Epithelial cell of proximal tubule (primary cell): ENCODE measurements around the gene MYL6B. TPM values are rescaled to one million over a fixed set of nuclear protein-coding genes. Genes with fewer than 3 reads are reported as not detected.
"Not testable (repeated sequence)": the region's sequence is repeated elsewhere in the genome, so short reads cannot be mapped to it uniquely, and the experiment has no call there.

Source experiments
- DNase-seq: peaks from one replicate; pipeline ENCODE4 v3.0.0-alpha.2; 2011; ENCODE audit warnings: low read depth
- H3K4me3 ChIP-seq: 2 replicates; pipeline ENCODE4 v1.5.1; 2011; ENCODE audit warnings: low read depth, mild to moderate bottlenecking, low read length
- total RNA-seq: library from RNA; depleted of rRNA; stranded (reverse); fragments of >200 nt; gene quantifications from 2 replicates; pipeline ENCODE4 v1.2.3, GENCODE V29; 2015
- TF ChIP-seq, protein P1 (sequence below): conservative IDR thresholded peaks from 2 replicates; pipeline ENCODE4 v1.5.1; 2012; ENCODE audit warnings: low read depth, mild to moderate bottlenecking, low read length

MYL6B gene
- total RNA-seq, 1 donor from 2014 or later = 133 TPM

DNA sequence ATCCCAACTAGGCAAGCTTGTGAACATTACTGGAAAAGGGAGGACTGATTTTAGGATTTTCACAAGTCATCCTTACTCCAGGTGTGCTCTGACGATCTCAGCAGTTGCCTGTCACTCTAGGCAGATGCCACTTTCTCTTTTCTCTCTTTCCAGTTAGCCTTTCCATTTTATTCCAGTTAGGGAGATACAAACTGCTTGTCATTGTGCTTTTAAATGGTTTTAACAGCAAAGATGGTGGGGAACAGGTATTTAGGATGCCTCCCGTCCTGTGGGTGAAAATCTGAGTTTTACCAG is 46.8 kb upstream of the MYL6B start:
- H3K4me3 ChIP-seq = peak overlapping the region; percentile 86
- DNase-seq = no peak
- TF ChIP-seq, protein P1, sequence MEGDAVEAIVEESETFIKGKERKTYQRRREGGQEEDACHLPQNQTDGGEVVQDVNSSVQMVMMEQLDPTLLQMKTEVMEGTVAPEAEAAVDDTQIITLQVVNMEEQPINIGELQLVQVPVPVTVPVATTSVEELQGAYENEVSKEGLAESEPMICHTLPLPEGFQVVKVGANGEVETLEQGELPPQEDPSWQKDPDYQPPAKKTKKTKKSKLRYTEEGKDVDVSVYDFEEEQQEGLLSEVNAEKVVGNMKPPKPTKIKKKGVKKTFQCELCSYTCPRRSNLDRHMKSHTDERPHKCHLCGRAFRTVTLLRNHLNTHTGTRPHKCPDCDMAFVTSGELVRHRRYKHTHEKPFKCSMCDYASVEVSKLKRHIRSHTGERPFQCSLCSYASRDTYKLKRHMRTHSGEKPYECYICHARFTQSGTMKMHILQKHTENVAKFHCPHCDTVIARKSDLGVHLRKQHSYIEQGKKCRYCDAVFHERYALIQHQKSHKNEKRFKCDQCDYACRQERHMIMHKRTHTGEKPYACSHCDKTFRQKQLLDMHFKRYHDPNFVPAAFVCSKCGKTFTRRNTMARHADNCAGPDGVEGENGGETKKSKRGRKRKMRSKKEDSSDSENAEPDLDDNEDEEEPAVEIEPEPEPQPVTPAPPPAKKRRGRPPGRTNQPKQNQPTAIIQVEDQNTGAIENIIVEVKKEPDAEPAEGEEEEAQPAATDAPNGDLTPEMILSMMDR = no peak

DNA sequence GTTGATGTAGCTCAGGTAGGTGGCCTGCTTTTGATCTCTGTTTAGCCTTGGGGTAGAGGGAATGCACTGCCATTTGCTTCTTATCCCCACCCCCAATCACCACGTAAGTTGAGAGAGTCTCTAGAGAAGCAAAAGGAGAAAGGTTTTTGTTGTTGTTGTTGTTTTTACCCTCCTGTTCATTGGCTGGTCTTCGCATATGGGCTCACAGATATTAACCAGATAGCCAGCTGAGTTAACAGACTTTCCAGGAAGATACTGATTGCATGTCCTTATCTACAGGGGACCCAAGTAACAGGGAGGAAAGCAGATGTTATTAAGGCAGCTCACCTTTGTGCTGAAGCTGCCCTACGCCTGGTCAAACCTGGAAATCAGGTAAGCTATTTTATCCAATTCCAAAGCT is 45.1 kb upstream of the MYL6B start:
- no peak overlapping the region for H3K4me3 ChIP-seq

DNA sequence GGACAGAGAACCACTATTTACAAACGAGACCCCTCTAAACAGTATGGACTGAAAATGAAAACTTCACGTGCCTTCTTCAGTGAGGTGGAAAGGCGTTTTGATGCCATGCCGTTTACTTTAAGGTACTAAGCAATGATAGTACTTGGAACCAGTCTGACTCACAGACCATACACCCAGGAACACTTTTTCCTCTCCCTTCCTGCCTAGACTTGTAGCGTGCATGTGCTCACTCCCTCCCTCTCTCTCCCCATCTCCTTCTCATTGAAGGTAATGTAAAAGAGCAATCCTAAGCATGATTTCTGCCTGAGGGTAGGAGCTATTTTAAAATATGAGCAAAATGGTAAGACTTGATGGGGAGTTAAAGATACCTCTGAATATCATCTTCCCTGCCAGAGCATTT is 41.8 kb upstream of the MYL6B start:
- no peak overlapping the region for H3K4me3 ChIP-seq
- TF ChIP-seq, protein P1 = no peak
- no peak for DNase-seq

More for the DNA sequence above, 45.1 kb upstream of the MYL6B start:
- DNase-seq = no peak
- TF ChIP-seq, protein P1 = no peak

DNA sequence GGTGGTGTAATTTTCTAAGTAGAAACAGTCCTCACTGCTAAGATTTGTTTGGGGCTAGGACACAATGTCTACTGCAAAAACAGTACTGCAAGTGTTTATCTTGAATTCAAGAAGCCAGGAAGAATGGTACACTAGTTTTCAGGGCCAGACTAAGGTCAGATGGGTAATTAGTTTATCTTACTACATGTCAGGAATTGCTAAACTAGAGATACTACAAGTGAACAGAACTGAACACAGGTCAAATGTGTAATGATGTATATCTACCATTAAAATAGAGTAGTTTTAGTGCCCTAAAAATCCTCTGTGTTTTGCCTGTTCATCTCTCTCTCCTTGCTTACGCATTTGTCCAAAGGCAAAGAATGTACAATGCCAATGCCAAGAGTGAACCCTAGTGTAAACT is 38.3 kb upstream of the MYL6B start:
- H3K4me3 ChIP-seq = no peak overlapping the region
- DNase-seq = no peak
- TF ChIP-seq, protein P1 = no peak

DNA sequence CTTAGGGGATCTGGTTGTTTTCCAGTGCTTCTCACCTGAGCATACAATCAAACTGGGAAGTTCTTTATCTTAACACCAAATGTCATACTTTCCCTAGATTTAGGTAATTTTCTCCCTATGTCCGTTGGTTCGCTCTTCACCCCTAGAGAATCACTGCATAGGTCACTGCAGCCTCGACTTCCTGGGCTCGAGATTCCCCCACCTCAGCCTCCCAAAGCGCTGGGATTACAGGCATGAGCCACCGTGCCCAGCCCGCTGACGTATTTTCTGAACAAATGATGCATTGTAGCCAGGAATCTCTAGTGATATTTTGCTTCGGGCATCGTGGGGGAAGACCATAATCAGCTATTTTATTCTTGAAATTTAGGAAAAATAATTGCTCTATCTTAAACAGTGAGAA is 37.1 kb upstream of the MYL6B start:
- peak overlapping the region; percentile 73 for H3K4me3 ChIP-seq
- no peak for DNase-seq
- TF ChIP-seq, protein P1 = no peak

DNA sequence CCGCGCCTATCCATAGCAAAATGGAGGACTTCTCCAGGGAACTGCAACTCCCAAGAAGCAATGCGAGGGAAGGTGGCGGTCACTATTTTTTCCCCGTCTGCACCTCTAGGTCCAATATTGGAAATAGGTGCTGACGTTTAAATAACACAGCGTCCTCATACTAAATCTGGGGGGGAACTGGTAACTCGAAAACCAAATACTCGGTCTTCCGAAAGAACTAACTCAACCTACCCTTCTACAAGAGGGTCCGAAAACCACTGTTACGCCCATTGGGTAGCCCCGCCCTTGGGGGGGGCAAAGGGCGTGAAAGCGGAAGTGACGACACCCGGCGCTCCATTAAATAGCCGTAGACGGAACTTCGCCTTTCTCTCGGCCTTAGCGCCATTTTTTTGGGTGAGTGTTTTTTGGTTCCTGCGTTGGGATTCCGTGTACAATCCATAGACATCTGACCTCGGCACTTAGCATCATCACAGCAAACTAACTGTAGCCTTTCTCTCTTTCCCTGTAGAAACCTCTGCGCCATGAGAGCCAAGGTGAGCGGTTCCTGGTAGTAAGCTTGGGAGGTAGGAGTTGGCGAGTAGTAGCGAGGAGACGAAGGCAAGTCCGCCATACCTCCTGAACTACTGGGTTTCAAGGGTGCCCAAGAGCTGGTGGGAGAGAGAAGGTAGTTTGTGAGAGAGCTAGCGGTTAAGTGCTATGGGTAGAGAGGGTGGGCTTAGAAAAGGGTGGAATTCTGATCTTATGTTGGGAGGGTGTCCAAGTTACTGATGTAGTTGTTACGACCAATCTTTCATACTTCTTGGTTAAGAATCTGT is 35.9 kb upstream of the MYL6B start, which contains the start of gene RPL41:
TSS of gene RPL41 (plus strand) at position 367 of the 815 bp plus-strand sequence.
- TF ChIP-seq, protein P1 = no peak
- H3K4me3 ChIP-seq = peak within 1 kb of the TSS; percentile 73
- peak; percentile 77 for DNase-seq

DNA sequence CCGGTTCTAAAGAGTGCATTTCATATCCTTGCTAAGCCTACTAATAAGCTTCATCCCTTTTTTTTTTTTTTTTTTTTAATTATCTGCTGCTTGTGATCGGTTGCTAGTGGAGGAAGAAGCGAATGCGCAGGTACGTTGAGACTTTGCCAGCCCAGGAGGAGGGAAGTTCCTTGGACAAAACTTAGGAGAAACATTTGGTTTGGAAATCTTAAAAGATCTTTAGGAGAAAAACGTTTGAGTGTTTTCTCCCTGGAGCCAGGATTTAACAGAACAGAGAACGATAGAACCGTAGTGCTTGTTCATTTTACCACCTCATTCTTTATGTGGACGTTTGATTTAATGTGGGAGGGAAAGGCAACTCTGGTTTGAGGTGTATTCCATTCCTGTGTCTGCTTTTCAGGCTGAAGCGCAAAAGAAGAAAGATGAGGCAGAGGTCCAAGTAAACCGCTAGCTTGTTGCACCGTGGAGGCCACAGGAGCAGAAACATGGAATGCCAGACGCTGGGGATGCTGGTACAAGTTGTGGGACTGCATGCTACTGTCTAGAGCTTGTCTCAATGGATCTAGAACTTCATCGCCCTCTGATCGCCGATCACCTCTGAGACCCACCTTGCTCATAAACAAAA is 35.2 kb upstream of the MYL6B start:
- H3K4me3 ChIP-seq = peak overlapping the region; percentile 73
- not testable (repeated sequence) for DNase-seq
